HG02840 (cell line): Measurements from ENCODE around the gene TAS2R60.
"Not testable (repeated sequence)": the region's sequence is repeated elsewhere in the genome, so short reads cannot be mapped to it uniquely, and the experiment has no call there.

ENCODE experiments used
- ATAC-seq: cut with Tn5 transposase; IDR thresholded peaks from one replicate; pipeline ENCODE4 v1.9.1; 2021; ENCODE audit warnings: mild to moderate bottlenecking, moderate library complexity, moderate number of reproducible peaks; ENCODE audit not compliant: unreplicated experiment, low FRiP score

TAS2R60 gene

DNA sequence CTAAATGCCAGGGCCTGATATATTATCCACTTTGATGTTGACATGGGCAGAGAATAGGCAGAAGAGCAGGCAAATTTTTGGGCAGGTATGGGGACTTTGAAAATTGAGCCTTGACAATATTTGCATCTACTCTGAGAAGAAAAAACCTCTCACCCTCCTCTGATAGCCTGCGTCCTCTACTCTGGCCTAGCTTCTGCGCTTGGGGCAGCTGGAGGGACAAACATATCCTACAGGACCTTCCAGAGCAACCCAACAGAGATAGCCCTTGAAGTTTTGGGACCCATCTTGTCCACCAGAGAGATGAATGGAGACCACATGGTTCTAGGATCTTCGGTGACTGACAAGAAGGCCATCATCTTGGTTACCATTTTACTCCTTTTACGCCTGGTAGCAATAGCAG lies at the start of gene TAS2R60:
Gene TAS2R60, plus strand, starts transcription at position 301 of the 400 bp plus-strand sequence. Its CDS starts 0 bp downstream, at position 301.
- ATAC-seq = no peak

- no peak for ATAC-seq
Measured at GRCh38 chr7:143394068-143394467, 49.2 kb upstream of the TAS2R60 start.

GRCh38 chr7:143394777-143395176 lies 48.5 kb upstream of the TAS2R60 start:
- ATAC-seq = no peak

DNA sequence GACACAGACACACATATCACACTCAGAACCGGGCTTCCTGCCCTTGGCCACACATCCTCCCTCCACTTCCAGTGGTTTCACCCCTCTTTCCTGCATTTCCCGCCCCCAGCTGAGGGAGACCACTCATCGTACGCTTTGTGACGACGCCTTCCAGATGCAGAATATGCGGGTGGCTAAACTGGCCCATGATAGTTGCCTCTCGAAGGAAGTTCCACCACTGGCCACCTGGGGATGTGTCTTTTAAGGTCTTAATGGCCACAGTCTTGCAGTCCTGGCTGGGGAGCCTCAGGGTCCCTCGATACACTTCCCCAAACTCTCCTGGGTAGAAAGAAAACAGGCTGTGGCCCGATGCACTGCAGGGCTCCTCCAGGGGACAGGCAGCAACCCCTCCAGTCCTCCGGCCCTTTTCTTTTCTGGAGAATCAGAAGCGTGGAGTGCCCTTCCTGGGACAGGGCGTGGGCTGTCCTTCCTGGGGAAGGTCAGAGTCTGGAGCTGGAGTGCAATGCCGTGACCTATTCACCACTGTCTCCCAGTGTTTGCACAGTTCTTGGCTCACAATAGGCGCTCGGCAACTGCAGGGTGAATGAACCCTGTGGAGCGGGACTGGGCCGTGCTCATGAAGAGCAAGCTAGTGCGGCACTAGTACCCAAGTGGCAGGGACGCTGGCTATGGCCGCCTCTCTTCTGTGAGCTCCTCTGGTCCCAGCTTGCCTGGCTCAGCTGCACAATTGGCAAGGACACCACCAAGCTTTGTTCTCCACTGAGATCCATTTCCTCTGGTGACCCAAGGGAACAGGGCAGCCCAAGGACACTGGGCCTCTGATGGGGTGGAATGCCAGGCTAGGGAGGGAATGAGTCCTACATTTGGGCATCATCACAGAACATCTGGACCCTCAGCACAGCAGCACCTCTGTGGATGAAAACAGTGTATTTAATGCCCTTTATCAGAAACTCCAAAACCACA lies 47.8 kb upstream of the TAS2R60 start:
- ATAC-seq = no peak

DNA sequence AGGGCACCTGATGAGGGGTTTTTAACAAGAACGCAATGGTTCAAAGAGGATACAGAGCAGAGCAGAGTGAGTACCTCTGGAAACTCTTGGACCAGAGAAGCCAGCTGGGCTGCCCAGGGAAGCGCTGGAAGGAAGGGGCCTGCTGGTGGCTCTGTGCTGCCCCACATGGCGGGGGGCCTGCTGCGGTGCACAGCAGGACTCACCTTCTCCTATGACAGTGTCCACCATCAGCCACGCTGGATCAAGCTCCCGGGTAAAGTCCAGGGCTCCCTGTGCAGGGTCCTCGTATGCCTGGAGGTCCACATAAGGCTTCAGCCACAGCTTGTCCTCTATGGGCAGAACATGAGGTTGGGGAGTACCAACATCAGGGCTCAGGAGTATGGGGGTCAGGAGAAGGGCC lies 47.1 kb upstream of the TAS2R60 start:
- no peak for ATAC-seq

- ATAC-seq = no peak
Measured at GRCh38 chr7:143396625-143397556, 46.4 kb upstream of the TAS2R60 start.

- ATAC-seq = no peak
Measured at GRCh38 chr7:143397710-143398530, 45.3 kb upstream of the TAS2R60 start.

DNA sequence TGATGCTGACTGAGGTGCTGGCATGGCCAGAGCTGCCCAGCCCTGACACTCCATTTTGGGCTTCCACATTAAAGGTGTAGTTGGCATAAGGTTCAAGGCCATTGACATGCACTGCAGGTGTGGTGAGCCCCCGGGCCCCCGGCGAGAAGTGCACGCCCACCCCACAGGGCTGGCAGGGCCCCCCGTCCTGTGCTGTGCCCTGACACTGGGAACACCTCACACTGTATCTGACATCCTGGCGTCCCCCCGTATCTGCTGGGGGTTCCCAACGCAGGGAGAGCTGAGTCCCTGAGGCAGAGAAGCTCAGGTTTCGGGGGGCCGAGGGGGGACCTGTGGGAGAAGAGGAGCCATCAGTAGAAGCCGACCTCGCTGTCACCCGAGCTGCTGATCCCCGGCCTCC lies 44.6 kb upstream of the TAS2R60 start:
- ATAC-seq = no peak

- no peak for ATAC-seq
Measured at GRCh38 chr7:143399151-143399550, 44.1 kb upstream of the TAS2R60 start.

- ATAC-seq = no peak
Measured at GRCh38 chr7:143399642-143400041, 43.6 kb upstream of the TAS2R60 start.

- no peak for ATAC-seq
Measured at GRCh38 chr7:143401265-143401664, 42.0 kb upstream of the TAS2R60 start.

GRCh38 chr7:143402233-143402632 lies 41.0 kb upstream of the TAS2R60 start:
- ATAC-seq = not testable (repeated sequence)

DNA sequence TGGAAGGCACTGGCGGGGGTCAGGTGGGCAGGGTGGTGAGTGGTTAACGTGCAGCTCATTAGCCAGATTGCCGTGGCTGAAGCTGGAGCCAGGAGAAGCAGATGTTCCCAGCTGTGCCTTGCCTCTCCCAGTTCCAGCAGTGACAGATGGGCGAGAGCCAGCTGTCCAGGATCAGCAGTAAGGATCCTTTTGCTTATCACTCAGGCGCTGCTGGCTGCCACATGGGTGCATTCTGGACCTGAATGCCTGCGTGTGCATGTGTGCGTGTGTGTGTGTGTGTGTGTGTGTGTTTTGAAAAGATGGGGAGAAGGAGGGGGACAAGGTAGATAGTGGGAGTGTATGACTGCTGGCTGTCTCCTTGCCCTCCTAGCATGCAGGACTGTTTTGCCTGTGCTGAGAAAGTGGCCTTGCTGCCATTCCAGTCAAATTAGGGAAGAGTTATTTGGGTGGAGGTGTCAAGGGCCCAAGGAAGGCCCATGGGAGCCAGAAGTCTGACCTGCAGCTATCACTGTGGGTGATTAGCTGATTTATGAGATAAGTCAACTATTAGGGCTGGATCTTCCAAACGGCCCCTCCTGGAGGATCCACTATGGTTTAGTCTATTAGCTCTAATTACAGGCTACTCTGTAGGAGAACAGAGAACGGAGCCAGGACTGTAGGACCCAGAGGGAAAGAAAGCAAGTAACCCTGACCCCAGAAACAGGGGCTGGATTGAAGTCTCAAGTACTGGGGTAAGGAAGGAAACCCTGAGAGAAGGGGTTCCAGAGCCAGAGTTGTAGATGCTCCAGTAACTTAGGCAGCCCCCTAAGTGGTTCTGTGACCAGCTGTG lies 37.9 kb upstream of the TAS2R60 start:
- no peak for ATAC-seq

GRCh38 chr7:143406002-143406357 lies 37.3 kb upstream of the TAS2R60 start:
- ATAC-seq = no peak

GRCh38 chr7:143407287-143408251 lies 35.7 kb upstream of the TAS2R60 start:
- no peak for ATAC-seq

- ATAC-seq = no peak
Measured at GRCh38 chr7:143408252-143408685, 35.0 kb upstream of the TAS2R60 start.

DNA sequence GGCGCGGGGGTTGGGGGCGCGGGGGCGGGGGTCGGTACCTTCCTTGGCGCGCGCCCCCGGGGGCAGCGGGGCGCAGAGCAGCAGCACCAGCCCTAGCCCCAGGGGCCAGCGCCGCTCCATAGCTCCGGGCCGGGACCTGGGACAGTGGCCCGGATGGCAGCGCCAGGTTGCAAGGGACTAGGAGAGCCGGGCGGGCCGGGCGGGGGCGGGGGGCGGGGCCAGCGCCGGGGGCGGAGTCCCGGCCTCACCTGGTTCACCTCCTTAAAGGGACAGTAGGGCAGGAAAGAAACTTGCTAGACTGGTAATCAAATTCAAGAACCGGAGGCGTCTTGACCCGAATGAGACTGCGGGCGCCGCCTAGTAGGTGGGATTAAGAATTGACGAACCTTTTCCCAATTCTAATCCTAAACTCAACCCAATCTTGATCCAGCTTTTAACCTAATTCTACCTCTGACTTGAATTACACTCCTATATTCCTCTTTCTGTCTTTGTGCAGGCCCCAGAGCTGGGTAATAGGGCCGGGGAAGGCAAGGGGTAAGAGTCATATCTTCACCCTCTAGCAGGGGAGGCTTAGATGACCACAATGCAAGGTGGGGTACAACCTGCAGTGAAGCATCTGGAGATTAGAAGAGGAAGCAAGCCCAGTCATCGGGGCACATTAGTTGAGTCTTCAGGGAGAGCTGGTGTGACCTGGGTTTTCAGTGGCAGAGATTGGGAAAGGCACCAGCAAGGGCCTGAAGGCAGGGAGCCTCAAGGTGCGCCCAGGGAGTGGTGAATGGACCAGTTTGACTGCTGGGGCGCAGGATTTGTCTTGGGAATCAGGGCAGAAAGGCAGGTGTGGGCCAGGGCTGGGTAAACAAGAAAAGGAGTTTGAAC lies 34.3 kb upstream of the TAS2R60 start, which contains the start of gene EPHA1:
Gene EPHA1, minus strand, starts transcription at position 171 of the 876 bp plus-strand sequence. Its CDS starts 51 bp downstream, at position 120.
- ATAC-seq = no peak
